ENCODE results near the gene CEMIP2. TPM values are rescaled to one million over a fixed set of nuclear protein-coding genes. Genes with fewer than 3 reads are reported as not detected.

CEMIP2 gene
- total and polyA plus RNA-seq, 4 donors, result 18.8 to 123 (median 38.6) TPM

- TF ChIP-seq MAX (IDR thresholded peaks at IDR 0.05), result no peak
These were observed 91.1 kb downstream of the CEMIP2 start (continued) for GRCh38 chr9:71677209-71677608.

GRCh38 chr9:71676460-71676859, 91.9 kb downstream of the CEMIP2 start:
- Histone ChIP-seq H3K27ac (ENCODE audit: low read depth in 1 of 2, low read length in 2 of 2) (peak overlapping the region; percentile 23 to 52), H3K4me3 (ENCODE audit: low read depth in 1 of 3, low read length in 3 of 3) (no peak overlapping the region), H3K9ac (ENCODE audit: low read depth in 1 of 2, low read length in 2 of 2) (no peak overlapping the region), H3K4me1 (ENCODE audit: control insufficient read depth in 4 of 4, insufficient read depth in 4 of 4, low read length in 3 of 4) (peaks cover 11 to 40% (median 33%) of the 10 kb centered on the region in 4 donors), H3K27me3 (ENCODE audit: control insufficient read depth in 4 of 4, insufficient read depth in 4 of 4, low read length in 3 of 4) (no peaks in the 10 kb centered on the region), H3K9me3 (ENCODE audit: control insufficient read depth in 4 of 4, low read length in 3 of 4) (no peaks in the 10 kb centered on the region), H3K36me3 (ENCODE audit: control insufficient read depth in 4 of 4, insufficient read depth in 3 of 4, low read depth in 1 of 4, low read length in 3 of 4) (no peaks in the 10 kb centered on the region)
- no peak for DNase-seq (ENCODE audit: low spot score)
- TF ChIP-seq REST (IDR thresholded peaks at IDR 0.05), result no peak
- TF ChIP-seq HNF4A (conservative IDR thresholded peaks at IDR 0.05), result no peak
- TF ChIP-seq YY1 (IDR thresholded peaks at IDR 0.05), result no peak
- no peak for TF ChIP-seq NR2F2 (IDR thresholded peaks at IDR 0.05)
- no peak for TF ChIP-seq RXRA (IDR thresholded peaks at IDR 0.05)
- TF ChIP-seq RAD21 (IDR thresholded peaks at IDR 0.05), result no peak
- TF ChIP-seq FOXA2 (IDR thresholded peaks at IDR 0.05), result no peak
- TF ChIP-seq FOXA1 (IDR thresholded peaks at IDR 0.05), result no peak
- no peak for TF ChIP-seq TAF1 (conservative IDR thresholded peaks at IDR 0.05)
- no peak for TF ChIP-seq EGR1 (IDR thresholded peaks at IDR 0.05; ENCODE audit: low read depth in 2 of 2)
- TF ChIP-seq GABPA (IDR thresholded peaks at IDR 0.05 in 1 of 2, conservative IDR thresholded peaks at IDR 0.05 in 1 of 2), result no peak
- no peak for TF ChIP-seq HNF4G (IDR thresholded peaks at IDR 0.05)
- no peak for TF ChIP-seq JUND (IDR thresholded peaks at IDR 0.05)
- TF ChIP-seq CTCF (IDR thresholded peaks at IDR 0.05; ENCODE audit: low read depth, low read length, missing input control), result no peak
- no peak for TF ChIP-seq ZBTB33 (IDR thresholded peaks at IDR 0.05)
- TF ChIP-seq ATF3 (IDR thresholded peaks at IDR 0.05), result no peak
- TF ChIP-seq SP1 (IDR thresholded peaks at IDR 0.05), result no peak

All from liver (tissue), 9 donors.